ENCODE measurements around the gene RAN. TPM values are rescaled to one million over a fixed set of nuclear protein-coding genes. Genes with fewer than 3 reads are reported as not detected.

The RAN gene
- total RNA-seq (2022; extraction: Qiagen RNA extraction), result 1,611 to 1,772 TPM (median 1,710 TPM) in 5 replicates

GRCh38 chr12:130871286-130872178, at the start of gene RAN:
RAN (plus strand) TSS chr12:130872066; CDS start chr12:130872594, 528 bp downstream.

DNA sequence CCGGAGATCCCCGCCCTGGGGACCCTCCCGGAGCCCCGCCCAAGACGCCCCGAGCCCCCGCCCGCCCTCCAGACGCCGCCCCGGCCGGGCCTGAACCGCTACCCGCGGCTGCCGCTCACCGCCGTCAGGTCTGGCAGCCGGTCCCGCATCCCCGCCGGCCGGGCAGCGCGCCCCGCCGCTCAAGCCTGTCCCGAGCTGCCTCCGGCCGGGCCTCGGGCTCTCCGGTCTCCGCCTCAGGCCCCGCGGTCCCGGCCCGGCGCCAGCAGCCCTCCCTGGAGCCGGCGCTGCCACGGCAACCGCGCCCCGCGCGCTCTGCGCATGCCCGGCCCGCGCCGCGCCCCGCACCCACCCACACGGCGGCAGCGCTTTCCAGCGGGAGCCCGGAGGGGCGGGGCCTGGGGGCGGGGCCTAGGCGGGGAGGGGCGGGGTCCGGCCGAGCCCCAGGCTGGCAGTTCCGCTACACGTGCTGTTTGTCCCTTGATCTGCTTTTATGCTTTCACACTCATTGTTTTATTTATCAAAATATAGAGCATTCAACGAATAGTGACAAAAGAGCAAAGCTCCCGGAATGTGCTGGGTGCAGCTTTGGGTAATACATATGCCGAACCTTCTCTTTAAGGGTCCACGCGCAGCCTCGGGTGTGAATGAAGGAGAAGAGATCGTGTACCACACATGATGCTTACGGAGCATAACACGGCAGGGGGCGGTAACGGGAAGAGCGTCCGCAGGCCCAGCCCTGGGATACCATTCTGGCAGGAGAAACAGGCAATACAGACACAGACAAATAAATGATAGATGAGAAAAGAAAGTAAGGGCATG, 32.7 kb upstream of the RAN start, which contains the start of gene STX2:
Gene STX2 (minus strand): TSS at position 300 of the 819 bp plus-strand sequence. CDS start 151 bp downstream, at position 149.

Other genes with a start within 250 kb of the RAN start
- gene RIMBP2, start 155.8 kb upstream of the RAN start, total RNA-seq (2022; extraction: Qiagen RNA extraction), result 0.08 to 0.09 TPM in 2 of 5 replicates, not detected in the others
- gene STX2, start 32.8 kb upstream of the RAN start, total RNA-seq (2022; extraction: Qiagen RNA extraction), result 17.5 to 27.4 TPM (median 22.4 TPM) in 5 replicates
- 0.24 to 0.64 TPM (median 0.33 TPM) in 5 replicates for gene ADGRD1, start 81.8 kb downstream of the RAN start, total RNA-seq (2022; extraction: Qiagen RNA extraction)